GM12872 (cell line): ENCODE measurements around the gene TRANK1.

Source experiments
- TF ChIP-seq, protein P1 (sequence below): IDR thresholded peaks from 3 replicates; pipeline ENCODE4 v1.5.1; 2011; ENCODE audit warnings: low read depth, mild to moderate bottlenecking, low read length, moderate library complexity; ENCODE audit not compliant: insufficient read depth

Gene TRANK1

DNA sequence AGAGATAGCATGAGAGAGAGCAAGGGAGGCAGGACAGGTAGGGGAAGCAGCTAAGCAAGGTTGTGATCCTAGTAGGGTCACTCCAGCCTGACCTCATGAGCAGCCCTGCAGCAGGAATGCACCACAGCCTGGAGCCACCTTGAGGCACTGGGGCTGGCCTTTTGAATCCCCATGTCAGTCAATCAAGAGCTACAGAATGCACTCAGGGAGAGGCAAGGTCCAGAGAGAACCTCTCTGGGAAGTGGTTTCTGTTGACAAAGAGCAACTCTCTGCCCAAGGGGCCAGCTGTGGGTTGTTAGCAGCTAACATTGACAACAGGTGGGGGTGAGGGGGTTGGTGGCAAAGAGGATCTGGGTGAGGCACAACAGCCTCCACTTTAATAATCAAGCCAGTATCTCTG, 54.6 kb downstream of the TRANK1 start:
- TF ChIP-seq, protein P1, sequence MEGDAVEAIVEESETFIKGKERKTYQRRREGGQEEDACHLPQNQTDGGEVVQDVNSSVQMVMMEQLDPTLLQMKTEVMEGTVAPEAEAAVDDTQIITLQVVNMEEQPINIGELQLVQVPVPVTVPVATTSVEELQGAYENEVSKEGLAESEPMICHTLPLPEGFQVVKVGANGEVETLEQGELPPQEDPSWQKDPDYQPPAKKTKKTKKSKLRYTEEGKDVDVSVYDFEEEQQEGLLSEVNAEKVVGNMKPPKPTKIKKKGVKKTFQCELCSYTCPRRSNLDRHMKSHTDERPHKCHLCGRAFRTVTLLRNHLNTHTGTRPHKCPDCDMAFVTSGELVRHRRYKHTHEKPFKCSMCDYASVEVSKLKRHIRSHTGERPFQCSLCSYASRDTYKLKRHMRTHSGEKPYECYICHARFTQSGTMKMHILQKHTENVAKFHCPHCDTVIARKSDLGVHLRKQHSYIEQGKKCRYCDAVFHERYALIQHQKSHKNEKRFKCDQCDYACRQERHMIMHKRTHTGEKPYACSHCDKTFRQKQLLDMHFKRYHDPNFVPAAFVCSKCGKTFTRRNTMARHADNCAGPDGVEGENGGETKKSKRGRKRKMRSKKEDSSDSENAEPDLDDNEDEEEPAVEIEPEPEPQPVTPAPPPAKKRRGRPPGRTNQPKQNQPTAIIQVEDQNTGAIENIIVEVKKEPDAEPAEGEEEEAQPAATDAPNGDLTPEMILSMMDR: no peak

DNA sequence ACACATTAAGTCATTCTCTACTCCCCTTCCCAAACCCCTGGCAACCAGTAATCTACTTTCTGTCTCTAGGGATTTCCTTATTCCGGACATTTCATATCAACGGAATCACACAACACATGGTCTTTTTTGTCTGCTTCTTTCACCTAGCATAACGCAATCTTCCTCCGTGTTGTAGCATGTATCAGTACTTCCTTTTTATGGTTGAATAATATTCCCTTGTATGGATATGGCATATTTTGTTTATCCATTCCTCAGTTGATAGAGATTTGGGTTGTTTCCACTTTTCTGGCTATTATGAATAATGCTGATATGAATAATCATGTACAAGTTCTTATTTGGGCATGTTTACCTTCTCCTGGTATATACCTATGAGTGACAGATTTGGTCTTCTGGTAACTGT, 63.1 kb downstream of the TRANK1 start:
- TF ChIP-seq, protein P1: no peak

DNA sequence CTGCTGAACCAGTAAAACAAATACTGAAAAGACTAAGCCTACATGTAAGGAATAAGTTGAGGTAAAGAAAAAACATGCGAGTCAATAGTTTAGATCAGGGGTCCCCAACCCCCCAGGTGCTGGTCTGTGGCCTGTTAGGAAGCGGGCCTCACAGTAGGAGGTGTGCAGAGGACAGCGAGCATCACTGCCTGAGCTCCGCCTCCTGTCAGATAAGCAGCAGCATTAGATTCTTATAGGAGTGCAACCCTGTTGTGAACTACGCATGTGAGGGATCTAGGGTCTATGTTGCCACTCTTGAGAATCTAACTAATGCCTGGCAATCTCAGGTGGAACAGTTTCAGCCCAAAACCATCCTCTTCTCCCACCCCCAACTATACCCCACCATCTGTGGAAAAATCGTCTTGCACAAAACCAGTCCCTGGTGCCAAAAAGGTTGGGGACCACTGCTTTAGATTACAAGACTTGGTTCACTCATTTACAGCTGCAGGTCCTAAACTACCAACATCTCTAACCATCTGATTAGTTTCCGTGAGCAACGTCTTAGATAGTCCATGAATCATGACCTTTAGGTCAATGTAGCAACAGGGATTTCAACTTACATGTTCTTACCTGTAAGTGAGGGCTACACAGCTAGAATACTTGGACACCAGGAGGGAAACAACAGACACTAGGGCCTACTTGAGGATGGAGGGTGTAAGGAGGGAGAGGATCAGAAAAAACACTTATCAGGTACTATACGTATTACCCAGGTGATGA, 66.7 kb downstream of the TRANK1 start:
- TF ChIP-seq, protein P1: no peak

DNA sequence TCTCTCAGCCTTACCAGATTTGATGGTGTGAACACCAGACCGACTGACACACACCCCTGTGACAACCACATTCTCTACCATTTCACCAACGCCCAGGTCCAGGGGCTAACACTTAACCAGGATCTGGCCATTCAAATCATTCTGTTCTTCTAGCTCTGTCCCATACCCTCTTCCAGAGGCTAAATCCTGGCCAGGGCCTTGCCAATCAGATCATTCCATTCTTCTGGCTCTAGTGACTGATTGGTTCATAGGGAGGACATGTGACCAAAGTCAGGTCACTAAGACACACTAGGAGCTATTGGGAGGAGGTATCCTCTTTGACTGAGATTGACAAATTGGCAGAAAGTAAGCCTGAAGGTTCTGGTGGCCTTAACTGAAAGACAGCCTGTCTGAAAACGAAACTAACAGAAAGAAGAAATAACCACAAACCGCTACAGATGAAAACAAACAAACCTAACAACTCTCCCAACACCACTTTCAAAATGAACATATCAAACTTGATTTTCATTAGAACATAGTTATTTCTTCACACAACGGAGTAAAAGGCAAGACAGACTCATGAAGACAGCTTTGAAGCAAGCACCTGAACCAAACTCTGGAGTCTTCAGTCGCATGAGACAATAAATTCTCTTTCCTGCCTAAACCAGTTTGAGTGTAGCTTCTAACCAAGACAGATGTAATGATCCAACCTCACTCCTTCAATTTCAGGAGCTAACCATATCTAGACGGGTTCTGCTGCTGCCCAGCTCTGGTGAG, 68.5 kb downstream of the TRANK1 start:
- TF ChIP-seq, protein P1: no peak

DNA sequence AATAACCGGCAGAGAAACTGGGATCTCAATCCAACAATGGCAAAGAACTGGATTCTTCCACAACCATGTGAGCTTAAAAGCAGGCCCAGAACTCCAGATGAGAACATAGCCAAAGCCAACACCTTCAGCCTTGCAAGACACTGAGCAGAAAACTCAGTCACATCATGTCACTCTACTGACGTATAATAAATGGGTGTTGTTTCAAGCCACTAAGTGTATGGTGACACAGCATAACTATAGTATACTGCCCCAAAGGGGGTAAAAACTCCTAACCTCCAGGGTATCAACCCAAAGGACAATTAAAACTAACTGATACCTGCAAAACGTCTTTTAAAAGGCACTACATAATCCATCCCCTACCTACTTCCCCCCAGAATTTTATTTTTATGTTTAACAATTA, 69.5 kb downstream of the TRANK1 start:
- TF ChIP-seq, protein P1: no peak

DNA sequence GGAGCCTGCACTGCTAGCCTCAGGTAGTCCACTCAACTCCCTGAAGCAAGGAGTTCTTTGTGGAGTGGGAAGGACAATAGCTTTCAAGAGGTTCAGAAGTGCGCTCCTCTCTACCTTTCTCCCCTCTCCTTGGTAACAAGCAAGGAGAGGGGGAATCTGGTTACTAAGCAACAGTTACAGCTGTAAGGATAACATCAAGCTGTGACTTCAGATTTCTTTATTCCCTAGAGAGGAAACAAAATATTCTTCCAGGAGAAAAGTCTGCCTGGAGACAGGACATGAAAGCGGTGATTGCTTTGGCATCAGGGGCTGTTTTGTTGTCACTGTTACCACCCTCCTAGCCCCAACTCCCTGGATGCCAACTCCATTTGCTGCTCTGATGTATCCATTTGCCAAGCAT, 70.4 kb downstream of the TRANK1 start:
- TF ChIP-seq, protein P1: no peak

DNA sequence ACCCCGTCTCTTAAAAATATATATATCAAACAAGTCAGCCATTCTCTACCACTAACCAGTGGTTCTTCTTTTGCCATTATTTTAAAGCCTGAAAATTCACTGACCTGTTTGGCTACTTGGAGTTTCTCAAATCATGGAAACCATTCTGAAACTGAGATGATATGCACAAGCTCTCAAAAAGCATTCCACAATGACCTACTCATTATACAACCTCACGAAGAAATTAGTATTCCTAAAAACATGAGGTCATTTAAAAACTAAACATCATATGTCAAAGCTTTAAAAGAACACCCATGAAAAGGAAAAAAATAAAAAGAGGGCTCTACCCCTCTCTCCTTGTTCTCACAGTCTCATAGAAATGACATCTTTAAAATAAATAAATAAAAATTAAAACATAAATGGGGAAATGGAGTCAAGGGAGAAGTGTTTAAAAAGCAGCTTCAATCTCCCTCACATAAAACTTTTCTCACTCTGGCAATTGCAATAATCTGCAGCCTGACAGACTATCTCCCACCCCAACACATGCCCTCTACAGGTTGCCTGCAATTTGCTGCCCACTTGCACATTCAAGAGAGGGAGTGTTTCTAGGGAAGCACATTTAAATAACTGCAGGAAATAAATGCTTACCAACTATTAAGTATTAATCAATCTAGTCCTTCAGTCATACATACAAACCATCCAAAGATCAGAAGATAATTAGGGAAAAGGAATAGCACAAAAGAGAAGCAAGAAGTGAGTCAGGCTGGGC, 73.3 kb downstream of the TRANK1 start:
- TF ChIP-seq, protein P1: peak; percentile 19; the same call in 1 of the 3 replicates
